ENCODE measurements around the gene GPR6.

- TF ChIP-seq EZH2 (IDR thresholded peaks at IDR 0.05; ENCODE audit: low read length, missing control alignments) (no peak), CTCF (conservative IDR thresholded peaks at IDR 0.05 in 1 of 2, IDR thresholded peaks at IDR 0.05 in 1 of 2; ENCODE audit: low read depth in 1 of 2, low read length in 2 of 2) (no peak)
Observed at GRCh38 chr6:109934293-109934692, 43.8 kb upstream of the GPR6 start.
